Neuronal stem cell (in vitro differentiated cells): Measurements from ENCODE around the gene PHAF1.

Experiments used
- DNase-seq: peaks from one replicate; pipeline ENCODE4 v3.0.0-alpha.2; 2013; ENCODE audit warnings: low spot score
- H2AFZ ChIP-seq: one replicate; pipeline ENCODE4 v1.6.1; 2013; ENCODE audit warnings: mild to moderate bottlenecking, low read length, inconsistent platforms
- H2AK5ac ChIP-seq: 2 replicates; pipeline ENCODE4 v1.6.1; 2013; ENCODE audit warnings: low read depth, mild to moderate bottlenecking, inconsistent platforms, low read length, moderate library complexity, mixed read lengths
- H2BK120ac ChIP-seq: 2 replicates; pipeline ENCODE4 v1.6.1; 2013; ENCODE audit warnings: low read depth, mild to moderate bottlenecking, inconsistent platforms, low read length, moderate library complexity, mixed read lengths
- H2BK12ac ChIP-seq: one replicate; pipeline ENCODE4 v1.6.1; 2013; ENCODE audit warnings: low read length, inconsistent platforms
- H2BK15ac ChIP-seq: 2 replicates; pipeline ENCODE4 v1.6.1; 2013; ENCODE audit warnings: mild to moderate bottlenecking, low read length, inconsistent platforms, mixed read lengths
- H2BK5ac ChIP-seq: one replicate; pipeline ENCODE4 v1.6.1; 2013; ENCODE audit warnings: inconsistent platforms, mild to moderate bottlenecking, low read length, moderate library complexity
- H3K14ac ChIP-seq: one replicate; pipeline ENCODE4 v1.6.1; 2013; ENCODE audit warnings: low read length, inconsistent platforms
- H3K18ac ChIP-seq: 2 replicates; pipeline ENCODE4 v1.6.1; 2013; ENCODE audit warnings: low read length, inconsistent platforms
- H3K23ac ChIP-seq: 2 replicates; pipeline ENCODE4 v1.6.1; 2013; ENCODE audit warnings: low read depth, mild to moderate bottlenecking, mixed read lengths, low read length, inconsistent platforms; ENCODE audit not compliant: poor library complexity
- H3K27ac ChIP-seq: replicated peaks from 3 replicates; pipeline ENCODE4 v1.5.1; 2013; ENCODE audit warnings: low read length, inconsistent platforms
- H3K27me3 ChIP-seq, 3 experiments: 2 replicates each; pipeline ENCODE4 v1.6.1; 2013; ENCODE audit warnings: low read length in 3 of 3, mild to moderate bottlenecking in 2 of 3, inconsistent platforms in 1 of 3, low read depth in 1 of 3, mixed read lengths in 1 of 3, moderate library complexity in 1 of 3; ENCODE audit not compliant: control insufficient read depth in 3 of 3, insufficient read depth in 3 of 3
- H3K36me3 ChIP-seq, 2 donors: replicated peaks in 1 of 2; 2 replicates each; pipeline ENCODE4 v1.6.1; 2013; ENCODE audit warnings: low read length in 2 of 2; ENCODE audit not compliant: control insufficient read depth in 2 of 2, insufficient read depth in 2 of 2
- H3K4ac ChIP-seq: 2 replicates; pipeline ENCODE4 v1.6.1; 2013; ENCODE audit warnings: inconsistent platforms, mild to moderate bottlenecking, low read length, moderate library complexity
- H3K4me1 ChIP-seq, 2 donors: 1 replicate in 1 of 2; 2 replicates in 1 of 2; pipeline ENCODE4 v1.6.1; 2013; ENCODE audit warnings: low read length in 2 of 2, low read depth in 1 of 2; ENCODE audit not compliant: control insufficient read depth in 2 of 2, insufficient read depth in 1 of 2
- H3K4me2 ChIP-seq: one replicate; pipeline ENCODE4 v1.6.1; 2013; ENCODE audit warnings: mild to moderate bottlenecking, low read length, inconsistent platforms; ENCODE audit not compliant: insufficient read depth, poor library complexity, severe bottlenecking
- H3K4me3 ChIP-seq, 2 donors: 2 replicates each; pipeline ENCODE4 v1.5.1; 2013; ENCODE audit warnings: low read length in 2 of 2, mild to moderate bottlenecking in 2 of 2, inconsistent platforms in 1 of 2, moderate library complexity in 1 of 2
- H3K79me1 ChIP-seq: one replicate; pipeline ENCODE4 v1.6.1; 2013; ENCODE audit warnings: low read depth, mild to moderate bottlenecking, inconsistent platforms, low read length, moderate library complexity
- H3K9ac ChIP-seq: one replicate; pipeline ENCODE4 v1.6.1; 2013; ENCODE audit warnings: mild to moderate bottlenecking, low read depth, low read length, inconsistent platforms; ENCODE audit not compliant: poor library complexity
- H3K9me3 ChIP-seq, 2 donors: replicated peaks in 1 of 2; 2 replicates each; pipeline versions ENCODE3 to v1.6.1; 2013; ENCODE audit warnings: low read length in 2 of 2, mild to moderate bottlenecking in 2 of 2, inconsistent platforms in 1 of 2, low read depth in 1 of 2, mixed read lengths in 1 of 2, moderate library complexity in 1 of 2; ENCODE audit not compliant: control insufficient read depth in 2 of 2, insufficient read depth in 1 of 2
- H4K8ac ChIP-seq: one replicate; pipeline ENCODE4 v1.6.1; 2013; ENCODE audit warnings: low read depth, mild to moderate bottlenecking, inconsistent platforms, low read length, moderate library complexity
- H4K91ac ChIP-seq: one replicate; pipeline ENCODE4 v1.6.1; 2013; ENCODE audit warnings: low read length, low read depth, mild to moderate bottlenecking, inconsistent platforms; ENCODE audit not compliant: poor library complexity
- WGBS, 2 donors: extraction: QIAGEN DNeasy Blood & Tissue Kit; methylation state at CpG; one replicate each; pipeline ENCODE4 v1.1.7; 2013; ENCODE audit warnings: missing lambda C conversion rate in 2 of 2, mixed read lengths in 1 of 2; ENCODE audit not compliant: insufficient read length in 2 of 2, insufficient replicate concordance in 1 of 2; ENCODE audit errors: extremely low coverage in 2 of 2; 5-methylcytosine and 5-hydroxymethylcytosine counted together

PHAF1 gene

DNA sequence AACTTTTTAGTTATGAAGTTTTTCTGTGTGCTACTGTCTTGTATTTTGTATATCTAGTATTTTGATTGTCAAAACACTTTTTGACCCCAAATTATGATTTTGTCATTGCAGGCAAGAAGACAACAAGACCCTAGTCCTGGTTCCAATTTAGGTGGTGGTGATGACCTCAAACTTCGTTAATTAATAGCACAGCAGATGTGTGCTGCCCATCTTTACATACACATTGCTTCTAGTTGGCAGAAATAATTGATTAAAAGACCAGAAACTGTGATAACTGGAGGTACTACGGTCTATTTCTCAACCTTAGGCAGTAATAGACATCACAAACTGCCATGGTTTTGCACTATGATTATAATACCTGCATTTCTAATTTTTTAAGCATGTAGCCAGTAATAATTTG lies 11.1 kb upstream of the PHAF1 start:
- H3K79me1 ChIP-seq, result no peaks in the 10 kb centered on the region
- H3K4ac ChIP-seq, result no peak overlapping the region
- H4K91ac ChIP-seq, result no peak overlapping the region
- no peak overlapping the region for H2BK15ac ChIP-seq
- no peak overlapping the region for H3K9ac ChIP-seq
- no peaks in the 10 kb centered on the region for H3K4me1 ChIP-seq
- no peak overlapping the region for H2AFZ ChIP-seq
- H3K27me3 ChIP-seq, result no peaks in the 10 kb centered on the region
- H3K14ac ChIP-seq, result no peak overlapping the region
- H2BK5ac ChIP-seq, result no peak overlapping the region
- H3K36me3 ChIP-seq, result peaks cover 0 to 63% of the 10 kb centered on the region in 2 donors
- no peak overlapping the region for H3K23ac ChIP-seq
- H2BK120ac ChIP-seq, result no peak overlapping the region
- H3K4me3 ChIP-seq, result no peak overlapping the region
- no CpG with 5 or more reads among the region's 2 CpGs for WGBS, 2 donors
- no peak overlapping the region for H3K18ac ChIP-seq
- H3K4me2 ChIP-seq, result no peak overlapping the region
- H4K8ac ChIP-seq, result no peak overlapping the region
- DNase-seq, result no peak
- H2AK5ac ChIP-seq, result no peak overlapping the region
- H3K27ac ChIP-seq, result no peak overlapping the region
- H3K9me3 ChIP-seq, result peaks cover 0 to 2% of the 10 kb centered on the region in 2 donors
- H2BK12ac ChIP-seq, result no peak overlapping the region

DNA sequence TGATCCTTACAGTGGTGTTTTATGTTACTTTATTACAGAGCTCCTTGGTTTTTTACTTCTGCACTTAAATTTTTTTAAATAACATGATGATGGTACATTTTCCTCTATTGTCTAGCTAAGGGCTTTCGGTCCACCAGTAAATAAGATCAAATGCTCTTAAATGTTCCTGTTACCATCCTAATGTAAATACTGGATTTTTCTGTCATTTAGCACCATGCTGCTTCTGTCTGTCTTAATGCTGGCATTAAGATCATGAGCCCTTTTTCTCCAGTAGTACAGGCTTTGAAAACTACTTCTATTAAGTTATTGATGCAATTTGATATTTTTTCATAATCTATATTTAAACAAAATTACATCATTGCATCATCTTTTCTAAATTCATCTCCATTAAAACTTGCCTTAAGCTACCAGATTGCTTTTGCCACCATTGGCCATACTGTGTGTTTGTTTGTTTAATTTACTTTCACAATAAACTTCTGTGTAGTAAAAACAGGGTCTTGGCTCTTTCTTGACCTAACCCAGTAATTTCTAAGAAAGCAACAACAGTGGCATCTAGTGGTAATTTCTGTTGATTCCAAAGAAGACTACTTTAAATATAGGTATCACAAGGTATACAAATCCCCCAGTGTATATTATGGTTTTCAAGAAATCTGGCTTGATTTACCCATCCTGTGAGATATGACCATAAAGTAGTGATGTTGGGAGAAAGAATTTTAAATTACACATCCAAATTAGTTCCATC lies 9.0 kb upstream of the PHAF1 start:
- H3K27ac ChIP-seq, result no peak overlapping the region

DNA sequence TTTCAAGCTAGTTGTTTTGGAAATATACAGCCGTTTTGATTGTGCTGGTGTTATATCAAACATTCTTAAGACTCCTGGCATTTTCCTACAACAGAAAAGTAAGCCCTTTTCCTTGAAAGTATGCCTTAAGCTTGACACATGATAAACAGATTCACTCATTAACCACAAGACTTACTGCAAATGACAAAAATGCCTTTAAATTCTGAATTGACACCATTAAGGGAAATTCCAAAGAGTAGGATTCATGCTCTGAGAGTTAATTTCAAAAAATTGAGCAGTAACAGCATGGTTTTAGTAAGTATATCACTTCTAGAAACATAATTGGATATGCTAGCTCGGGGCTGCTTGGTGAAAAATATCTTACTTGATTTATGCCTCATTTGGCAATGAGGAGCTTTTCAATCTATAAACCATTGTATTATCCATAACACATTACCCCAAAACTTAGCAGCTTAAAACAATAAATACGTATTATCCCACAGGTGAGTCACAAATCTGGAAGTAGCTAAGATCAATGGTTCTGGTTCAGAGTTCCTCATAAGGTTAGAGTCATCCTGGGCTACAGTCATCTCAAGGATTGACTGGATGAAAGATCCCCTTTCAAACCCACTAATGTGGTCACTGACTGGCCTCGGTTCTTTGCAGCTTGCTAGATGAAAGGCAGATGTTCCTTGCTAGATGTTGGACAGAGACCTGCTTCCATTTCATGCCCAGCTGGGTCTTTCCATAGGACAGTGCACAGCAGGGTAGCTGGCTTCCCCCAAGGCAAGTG lies 8.2 kb upstream of the PHAF1 start:
- Histone ChIP-seq H4K91ac (no peak overlapping the region), H3K9ac (no peak overlapping the region), H3K79me1 (no peaks in the 10 kb centered on the region)

More for the DNA sequence above, 9.0 kb upstream of the PHAF1 start:
- Histone ChIP-seq H4K91ac (no peak overlapping the region), H3K4me2 (no peak overlapping the region), H2BK12ac (no peak overlapping the region), H2AFZ (no peak overlapping the region), H3K9ac (no peak overlapping the region), H2BK120ac (no peak overlapping the region), H3K4ac (no peak overlapping the region), H3K36me3 (peaks cover 0 to 45% of the 10 kb centered on the region in 2 donors), H3K79me1 (no peaks in the 10 kb centered on the region), H2BK5ac (no peak overlapping the region), H3K27me3 (no peaks in the 10 kb centered on the region), H3K23ac (no peak overlapping the region), H2AK5ac (no peak overlapping the region), H3K18ac (no peak overlapping the region), H3K4me1 (no peaks in the 10 kb centered on the region), H3K9me3 (peaks cover 0 to 2% of the 10 kb centered on the region in 2 donors), H3K4me3 (no peak overlapping the region), H2BK15ac (no peak overlapping the region), H3K14ac (no peak overlapping the region), H4K8ac (no peak overlapping the region)
- WGBS, 2 donors, result no CpG with 5 or more reads among the region's 1 CpG
- no peak for DNase-seq

DNA sequence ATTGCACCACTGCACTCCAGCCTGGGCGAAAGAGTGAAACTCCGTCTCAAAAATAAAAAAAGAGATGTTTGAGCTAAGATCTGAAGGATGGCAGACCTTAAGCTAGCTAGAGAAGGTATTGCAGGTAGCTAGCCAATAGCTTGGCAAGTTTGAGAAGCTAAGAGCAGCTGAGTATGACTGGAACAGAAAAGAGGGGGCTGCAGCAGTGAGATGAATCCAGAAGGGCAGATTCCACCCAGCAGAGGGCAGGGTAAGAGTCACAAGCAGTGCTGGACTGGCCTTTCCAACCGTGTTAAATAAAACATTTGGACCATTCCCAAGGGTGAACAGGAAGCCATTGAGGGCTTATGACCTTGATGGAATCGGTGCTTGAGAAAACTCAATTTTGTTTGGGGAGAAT lies 5.7 kb upstream of the PHAF1 start:
- WGBS, 2 donors, result no CpG with 5 or more reads among the region's 4 CpGs
- Histone ChIP-seq H3K9me3 (peaks cover 0 to 2% of the 10 kb centered on the region in 2 donors), H3K4me2 (no peak overlapping the region), H2BK15ac (no peak overlapping the region), H3K14ac (no peak overlapping the region), H4K91ac (no peak overlapping the region), H2AFZ (no peak overlapping the region), H2BK12ac (no peak overlapping the region), H3K9ac (no peak overlapping the region), H3K18ac (no peak overlapping the region), H3K4me3 (no peak overlapping the region), H4K8ac (no peak overlapping the region), H3K4me1 (no peaks in the 10 kb centered on the region), H3K23ac (no peak overlapping the region), H3K79me1 (no peaks in the 10 kb centered on the region), H2AK5ac (no peak overlapping the region), H2BK120ac (no peak overlapping the region), H2BK5ac (no peak overlapping the region), H3K36me3 (peaks cover 0 to 29% of the 10 kb centered on the region in 2 donors), H3K4ac (no peak overlapping the region), H3K27ac (no peak overlapping the region), H3K27me3 (no peaks in the 10 kb centered on the region)
- no peak for DNase-seq

More for the DNA sequence above, 8.2 kb upstream of the PHAF1 start:
- H3K27ac ChIP-seq, result no peak overlapping the region
- no peak overlapping the region for H2BK15ac ChIP-seq
- no peak overlapping the region for H3K4me3 ChIP-seq
- peaks cover 0 to 40% of the 10 kb centered on the region in 2 donors for H3K36me3 ChIP-seq
- H2BK120ac ChIP-seq, result no peak overlapping the region
- peaks cover 0 to 2% of the 10 kb centered on the region in 2 donors for H3K9me3 ChIP-seq
- no peaks in the 10 kb centered on the region for H3K4me1 ChIP-seq
- H2BK5ac ChIP-seq, result no peak overlapping the region
- no peak overlapping the region for H4K8ac ChIP-seq
- no peak overlapping the region for H2AK5ac ChIP-seq
- no peak overlapping the region for H3K4me2 ChIP-seq
- no peak overlapping the region for H2BK12ac ChIP-seq
- H3K4ac ChIP-seq, result no peak overlapping the region
- no CpG with 5 or more reads among the region's 4 CpGs for WGBS, 2 donors
- H3K14ac ChIP-seq, result no peak overlapping the region
- H3K18ac ChIP-seq, result no peak overlapping the region
- no peak overlapping the region for H2AFZ ChIP-seq
- no peaks in the 10 kb centered on the region for H3K27me3 ChIP-seq
- DNase-seq, result no peak
- no peak overlapping the region for H3K23ac ChIP-seq
